Measurements from ENCODE around the gene LCN15.
"Not testable (repeated sequence)": the region's sequence is repeated elsewhere in the genome, so short reads cannot be mapped to it uniquely, and the experiment has no call there.

LCN15 gene

DNA sequence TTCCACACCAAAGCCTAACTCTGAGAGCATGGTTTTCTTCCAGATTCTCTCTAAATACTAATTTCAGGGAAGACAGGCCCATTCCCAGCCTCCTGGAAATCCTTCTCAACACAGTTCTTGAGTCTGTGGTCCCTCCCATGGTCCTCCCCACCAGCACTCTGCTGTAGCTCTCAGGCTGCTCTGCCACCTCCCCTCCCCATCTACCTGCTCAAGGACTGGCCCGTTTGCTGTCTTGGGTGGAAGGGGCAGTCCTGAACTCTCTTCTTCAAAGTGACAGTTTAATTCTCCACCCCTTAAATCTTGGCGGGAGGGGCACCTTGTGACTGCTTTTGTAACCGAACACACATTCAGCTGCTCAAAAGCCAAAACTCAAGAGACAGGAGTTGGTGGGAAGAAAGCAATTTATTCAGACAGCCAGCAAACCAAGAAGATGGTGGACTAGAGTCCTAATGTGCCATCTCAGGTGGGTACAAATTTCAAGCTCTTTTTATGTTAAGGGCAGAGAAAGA, 7.6 kb upstream of the LCN15 start:
- Histone ChIP-seq H3K27ac (no peak overlapping the region), H3K4me3 (IDR thresholded peaks at IDR 0.05; ENCODE audit: insufficient read depth, low read depth, low read length) (no peak overlapping the region), H2AFZ (ENCODE audit: low read depth) (no peak overlapping the region), H3K36me3 (ENCODE audit: insufficient read depth) (no peaks in the 10 kb centered on the region), H3K4me1 (ENCODE audit: low read depth, poor library complexity, severe bottlenecking) (peaks cover 23% of the 10 kb centered on the region), H3K79me2 (ENCODE audit: insufficient read depth, low read depth) (no peaks in the 10 kb centered on the region), H3K9ac (no peak overlapping the region), H3K4me2 (no peak overlapping the region), H3K27me3 (ENCODE audit: insufficient read depth, low read depth) (peaks cover 44% of the 10 kb centered on the region), H4K20me1 (ENCODE audit: insufficient read depth) (no peaks in the 10 kb centered on the region)
- TF ChIP-seq, protein P1, sequence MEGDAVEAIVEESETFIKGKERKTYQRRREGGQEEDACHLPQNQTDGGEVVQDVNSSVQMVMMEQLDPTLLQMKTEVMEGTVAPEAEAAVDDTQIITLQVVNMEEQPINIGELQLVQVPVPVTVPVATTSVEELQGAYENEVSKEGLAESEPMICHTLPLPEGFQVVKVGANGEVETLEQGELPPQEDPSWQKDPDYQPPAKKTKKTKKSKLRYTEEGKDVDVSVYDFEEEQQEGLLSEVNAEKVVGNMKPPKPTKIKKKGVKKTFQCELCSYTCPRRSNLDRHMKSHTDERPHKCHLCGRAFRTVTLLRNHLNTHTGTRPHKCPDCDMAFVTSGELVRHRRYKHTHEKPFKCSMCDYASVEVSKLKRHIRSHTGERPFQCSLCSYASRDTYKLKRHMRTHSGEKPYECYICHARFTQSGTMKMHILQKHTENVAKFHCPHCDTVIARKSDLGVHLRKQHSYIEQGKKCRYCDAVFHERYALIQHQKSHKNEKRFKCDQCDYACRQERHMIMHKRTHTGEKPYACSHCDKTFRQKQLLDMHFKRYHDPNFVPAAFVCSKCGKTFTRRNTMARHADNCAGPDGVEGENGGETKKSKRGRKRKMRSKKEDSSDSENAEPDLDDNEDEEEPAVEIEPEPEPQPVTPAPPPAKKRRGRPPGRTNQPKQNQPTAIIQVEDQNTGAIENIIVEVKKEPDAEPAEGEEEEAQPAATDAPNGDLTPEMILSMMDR (conservative IDR thresholded peaks at IDR 0.05; ENCODE audit: low read depth, low read length) = no peak

DNA sequence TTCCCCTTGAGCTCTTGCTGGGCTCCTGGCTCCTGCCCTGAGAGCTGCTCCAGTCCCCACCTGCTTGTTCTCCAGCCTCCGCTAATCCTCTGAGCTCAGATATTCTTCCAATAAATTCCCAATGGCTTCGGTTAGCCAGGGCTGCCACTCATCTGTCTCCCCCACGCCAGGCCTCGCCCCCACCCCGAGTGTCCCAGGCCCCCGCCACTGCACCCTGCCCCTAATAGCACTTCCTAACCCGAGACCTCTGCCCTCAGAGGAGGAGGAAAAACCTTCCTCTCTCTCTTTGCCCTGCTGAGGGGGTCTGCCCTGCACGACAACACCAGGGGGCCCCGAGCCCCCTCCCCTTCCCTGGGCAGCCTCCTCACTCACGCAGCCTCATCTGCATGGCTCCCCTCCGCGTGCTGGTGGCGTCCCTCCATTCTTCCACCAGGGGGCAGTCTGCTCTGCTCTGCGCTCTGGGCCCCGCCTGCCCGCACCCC, 5.4 kb upstream of the LCN15 start:
- H3K27me3 ChIP-seq (ENCODE audit: insufficient read depth, low read depth) = peaks cover 35% of the 10 kb centered on the region
- no peak overlapping the region for H3K27ac ChIP-seq
- no peak overlapping the region for H2AFZ ChIP-seq (ENCODE audit: low read depth)
- H3K4me1 ChIP-seq (ENCODE audit: low read depth, poor library complexity, severe bottlenecking) = peaks cover 40% of the 10 kb centered on the region
- no peak overlapping the region for H3K4me2 ChIP-seq
- H3K9ac ChIP-seq = no peak overlapping the region
- H3K4me3 ChIP-seq (IDR thresholded peaks at IDR 0.05; ENCODE audit: insufficient read depth, low read depth, low read length) = no peak overlapping the region
- no peaks in the 10 kb centered on the region for H3K79me2 ChIP-seq (ENCODE audit: insufficient read depth, low read depth)
- no peaks in the 10 kb centered on the region for H3K36me3 ChIP-seq (ENCODE audit: insufficient read depth)
- H4K20me1 ChIP-seq (ENCODE audit: insufficient read depth) = no peaks in the 10 kb centered on the region
- TF ChIP-seq, protein P1 (conservative IDR thresholded peaks at IDR 0.05; ENCODE audit: low read depth, low read length) = peak; percentile 53

DNA sequence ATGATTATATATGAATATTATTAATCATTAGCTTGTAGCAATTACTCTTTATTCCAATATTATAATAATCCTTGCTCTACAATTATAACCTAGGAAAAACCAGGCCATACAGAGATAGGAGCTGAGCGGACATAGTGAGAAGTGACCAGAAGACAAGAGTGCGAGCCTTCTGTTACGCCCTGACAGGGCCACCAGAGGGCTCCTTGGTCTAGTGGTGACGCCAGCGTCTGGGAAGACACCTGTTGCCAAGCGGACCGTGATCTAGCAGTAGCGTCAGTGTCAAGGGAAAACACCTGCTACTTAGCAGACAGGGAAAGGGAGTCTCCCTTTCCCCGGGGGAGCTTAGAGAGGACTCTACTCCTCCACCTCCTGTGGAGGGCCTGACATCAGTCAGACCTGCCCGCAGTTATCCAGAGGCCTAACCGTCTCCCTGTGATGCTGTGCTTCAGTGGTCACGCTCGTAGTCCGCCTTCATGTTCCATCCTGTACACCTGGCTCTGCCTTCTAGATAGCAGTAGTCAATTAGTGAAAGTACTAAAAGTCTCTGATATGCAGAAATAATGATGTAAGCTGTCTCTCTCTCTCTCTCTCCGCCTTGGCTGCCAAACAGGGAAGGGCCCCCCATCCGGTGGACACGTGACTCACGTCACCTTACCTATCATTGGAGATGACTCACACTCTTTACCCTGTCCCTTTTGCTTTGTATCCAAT, 2.2 kb upstream of the LCN15 start:
- H2AFZ ChIP-seq (ENCODE audit: low read depth); H3K4me3 ChIP-seq (IDR thresholded peaks at IDR 0.05; ENCODE audit: insufficient read depth, low read depth, low read length); H3K79me2 ChIP-seq (ENCODE audit: insufficient read depth, low read depth); H4K20me1 ChIP-seq (ENCODE audit: insufficient read depth); H3K27ac ChIP-seq; H3K9ac ChIP-seq; H3K36me3 ChIP-seq (ENCODE audit: insufficient read depth): not testable (repeated sequence)
- Histone ChIP-seq H3K27me3 (ENCODE audit: insufficient read depth, low read depth) (peaks cover 26% of the 10 kb centered on the region), H3K4me1 (ENCODE audit: low read depth, poor library complexity, severe bottlenecking) (peaks cover 49% of the 10 kb centered on the region), H3K4me2 (peak overlapping the region; percentile 73)
- TF ChIP-seq, protein P1 (conservative IDR thresholded peaks at IDR 0.05; ENCODE audit: low read depth, low read length) = peak; percentile 47; the same call in 1 of the 2 replicates

DNA sequence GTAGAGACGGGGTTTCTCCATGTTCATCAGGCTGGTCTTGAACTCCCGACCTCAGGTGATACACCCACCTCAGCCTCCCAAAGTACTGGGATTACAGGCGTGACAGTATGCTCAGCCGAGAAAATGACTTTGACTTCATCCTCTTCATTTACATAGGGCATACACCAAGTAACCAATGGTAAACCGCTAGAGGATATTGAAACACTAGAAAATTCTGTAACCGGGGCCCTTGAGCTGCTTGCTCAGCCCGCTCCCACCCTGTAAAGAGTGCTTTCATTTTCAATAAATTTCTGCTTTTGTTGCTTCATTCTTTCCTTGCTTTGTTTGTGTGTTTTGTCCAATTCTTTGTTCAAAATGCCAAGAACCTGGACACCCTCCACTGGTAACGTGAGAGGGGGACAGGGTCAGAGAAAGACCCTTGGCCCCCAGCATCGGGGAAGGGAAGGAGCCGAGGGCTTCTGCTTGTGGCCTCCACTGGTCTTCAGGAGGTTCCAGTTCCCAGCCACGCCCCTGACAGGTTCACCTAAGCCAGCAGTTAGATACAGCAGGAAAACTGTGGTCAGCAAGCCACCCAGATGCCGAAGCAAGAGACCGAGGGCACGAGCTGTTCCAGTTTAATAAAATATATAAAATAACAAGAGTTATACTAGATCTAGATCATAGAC, 1.6 kb upstream of the LCN15 start:
- H3K9ac ChIP-seq = not testable (repeated sequence)
- Histone ChIP-seq H2AFZ (ENCODE audit: low read depth) (peak overlapping the region; percentile 42; the same call in 1 of the 2 replicates), H3K4me1 (ENCODE audit: low read depth, poor library complexity, severe bottlenecking) (peaks cover 55% of the 10 kb centered on the region)

More for the DNA sequence above, 1.6 kb upstream of the LCN15 start:
- H4K20me1 ChIP-seq (ENCODE audit: insufficient read depth); H3K79me2 ChIP-seq (ENCODE audit: insufficient read depth, low read depth); H3K36me3 ChIP-seq (ENCODE audit: insufficient read depth); H3K4me3 ChIP-seq (IDR thresholded peaks at IDR 0.05; ENCODE audit: insufficient read depth, low read depth, low read length): not testable (repeated sequence)
- Histone ChIP-seq H3K4me2 (peak overlapping the region; percentile 73), H3K27me3 (ENCODE audit: insufficient read depth, low read depth) (peaks cover 22% of the 10 kb centered on the region), H3K27ac (0 out of 2 replicates have a peak overlapping the region, but pooled peaks have one; percentile 2)

All from KMS-11 (cell line).